Esophagus squamous epithelium (tissue), 4 donors: ENCODE results near the gene WNT7B.

ENCODE experiments used
- POLR2A ChIP-seq, 4 donors: fragments of 450-650 bp; IDR thresholded peaks; one replicate each; pipeline ENCODE4 v1.6.1; 2017; ENCODE audit warnings: antibody characterized with exemption in 4 of 4, mild to moderate bottlenecking in 4 of 4, moderate library complexity in 3 of 4
- TF ChIP-seq, protein P1 (sequence below), 6 experiments: fragments of 450-650 bp in 4 of 6; fragments of 200-600 bp in 2 of 6; sonication (generic) in 2 of 6; IDR thresholded peaks; one replicate each; pipeline ENCODE4 v1.5.1; 2016 to 2019; ENCODE audit warnings: antibody characterized with exemption in 6 of 6, mild to moderate bottlenecking in 4 of 6, moderate library complexity in 4 of 6

DNA sequence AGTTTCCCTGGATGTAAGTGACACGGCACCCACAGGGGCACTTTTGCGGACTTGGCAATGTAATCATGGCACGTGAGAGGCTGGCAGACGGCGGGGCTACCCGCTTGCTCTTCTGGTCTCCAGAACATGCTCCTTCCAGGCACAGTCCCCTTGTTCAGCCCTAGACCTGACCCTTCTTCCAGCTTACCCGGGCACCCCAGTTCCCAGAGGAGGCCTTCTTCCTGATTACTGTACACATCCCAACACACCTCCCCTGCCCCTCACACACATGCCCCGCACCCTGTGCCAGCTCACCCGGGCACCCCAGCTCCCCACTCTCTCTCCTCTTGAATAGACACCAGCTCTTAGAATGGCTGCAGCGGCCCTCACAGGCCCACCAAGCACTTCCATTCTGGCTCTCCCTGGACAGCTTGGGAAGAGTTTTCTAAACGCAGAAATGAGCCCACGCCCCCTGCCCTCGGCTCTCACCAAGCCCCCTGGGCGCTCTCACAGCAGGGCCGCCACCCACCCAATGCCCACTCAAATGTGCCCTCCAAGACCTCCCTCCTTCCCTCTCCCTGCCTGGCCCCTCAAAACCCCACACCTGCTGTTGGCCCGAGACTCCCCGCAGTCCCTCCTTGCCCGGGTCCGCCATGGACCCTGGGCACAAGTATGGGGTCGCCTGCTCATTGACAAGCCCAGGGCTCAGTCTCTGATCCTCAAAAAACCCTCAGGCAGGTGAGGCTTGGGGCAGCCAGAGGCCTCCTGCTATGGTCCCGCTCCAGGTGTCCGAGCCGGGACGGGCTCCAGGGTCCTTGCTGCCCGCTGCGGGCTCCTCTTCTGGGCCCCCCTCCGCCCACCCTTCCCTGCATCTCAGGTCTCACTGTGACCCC is 88.5 kb downstream of the WNT7B start:
- TF ChIP-seq, protein P1, sequence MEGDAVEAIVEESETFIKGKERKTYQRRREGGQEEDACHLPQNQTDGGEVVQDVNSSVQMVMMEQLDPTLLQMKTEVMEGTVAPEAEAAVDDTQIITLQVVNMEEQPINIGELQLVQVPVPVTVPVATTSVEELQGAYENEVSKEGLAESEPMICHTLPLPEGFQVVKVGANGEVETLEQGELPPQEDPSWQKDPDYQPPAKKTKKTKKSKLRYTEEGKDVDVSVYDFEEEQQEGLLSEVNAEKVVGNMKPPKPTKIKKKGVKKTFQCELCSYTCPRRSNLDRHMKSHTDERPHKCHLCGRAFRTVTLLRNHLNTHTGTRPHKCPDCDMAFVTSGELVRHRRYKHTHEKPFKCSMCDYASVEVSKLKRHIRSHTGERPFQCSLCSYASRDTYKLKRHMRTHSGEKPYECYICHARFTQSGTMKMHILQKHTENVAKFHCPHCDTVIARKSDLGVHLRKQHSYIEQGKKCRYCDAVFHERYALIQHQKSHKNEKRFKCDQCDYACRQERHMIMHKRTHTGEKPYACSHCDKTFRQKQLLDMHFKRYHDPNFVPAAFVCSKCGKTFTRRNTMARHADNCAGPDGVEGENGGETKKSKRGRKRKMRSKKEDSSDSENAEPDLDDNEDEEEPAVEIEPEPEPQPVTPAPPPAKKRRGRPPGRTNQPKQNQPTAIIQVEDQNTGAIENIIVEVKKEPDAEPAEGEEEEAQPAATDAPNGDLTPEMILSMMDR (IDR thresholded peaks at IDR 0.05), result no peak
- TF ChIP-seq POLR2A (IDR thresholded peaks at IDR 0.05), result no peak
